Tibial nerve (tissue), 4 donors: ENCODE measurements around the gene AFF3.

Experiments
- CTCF ChIP-seq, 5 experiments: fragments of 200-600 bp in 3 of 5; fragments of 450-650 bp in 2 of 5; sonication (generic) in 3 of 5; IDR thresholded peaks; one replicate each; pipeline ENCODE4 v1.5.1; 2016 to 2019; ENCODE audit warnings: antibody characterized with exemption in 5 of 5, mild to moderate bottlenecking in 3 of 5, moderate library complexity in 2 of 5
- EP300 ChIP-seq, 2 donors: sonication (generic); formaldehyde crosslinking; IDR thresholded peaks; one replicate each; pipeline ENCODE4 v1.6.1; 2017; ENCODE audit warnings: antibody characterized with exemption in 2 of 2, mild to moderate bottlenecking in 1 of 2
- POLR2A ChIP-seq, 2 donors: fragments of 450-650 bp; IDR thresholded peaks; one replicate each; pipeline ENCODE4 v1.6.1; 2017; ENCODE audit warnings: antibody characterized with exemption in 2 of 2, mild to moderate bottlenecking in 2 of 2, moderate library complexity in 2 of 2

- TF ChIP-seq CTCF (IDR thresholded peaks at IDR 0.05) (no peak), POLR2A (IDR thresholded peaks at IDR 0.05) (no peak), EP300 (IDR thresholded peaks at IDR 0.05) (no peak)
Observed at GRCh38 chr2:100141906-100142305, 484 bp downstream of the AFF3 start.
